Gastroesophageal sphincter (tissue), 4 donors: ENCODE data around the gene AKR1B15. TPM values are rescaled to one million over a fixed set of nuclear protein-coding genes. Genes with fewer than 3 reads are reported as not detected.
"Not testable (repeated sequence)": the region's sequence is repeated elsewhere in the genome, so short reads cannot be mapped to it uniquely, and the experiment has no call there.

Source experiments
- ATAC-seq: fragments of 150-250 bp; one replicate; pipeline ENCODE4 v1.9.1; 2016; ENCODE audit warnings: mild to moderate bottlenecking, moderate library complexity
- H3K27ac ChIP-seq, 4 donors: fragments of 200-600 bp; sonication (generic) in 3 of 4; 1 replicate in 3 of 4; 2 replicates in 1 of 4; pipeline ENCODE4 v1.5.1; 2016 to 2019
- H3K27me3 ChIP-seq: fragments of 200-600 bp; sonication (generic); one replicate; pipeline ENCODE4 v1.5.1; 2019
- H3K36me3 ChIP-seq, 2 donors: fragments of 200-600 bp; sonication (generic); one replicate each; pipeline ENCODE4 v1.5.1; 2019; ENCODE audit warnings: control low read depth in 1 of 2
- H3K4me1 ChIP-seq, 3 donors: fragments of 200-600 bp; sonication (generic); 1 replicate in 2 of 3; 2 replicates in 1 of 3; pipeline ENCODE4 v1.5.1; 2016 to 2019; ENCODE audit warnings: control low read depth in 2 of 3
- H3K4me3 ChIP-seq, 2 donors: fragments of 200-600 bp; sonication (generic); one replicate each; pipeline ENCODE4 v1.5.1; 2019; ENCODE audit warnings: mild to moderate bottlenecking in 1 of 2, moderate library complexity in 1 of 2
- H3K9me3 ChIP-seq, 3 donors: fragments of 200-600 bp; sonication (generic); one replicate each; pipeline ENCODE4 v1.5.1; 2017 to 2019; ENCODE audit warnings: control low read depth in 2 of 3
- CTCF ChIP-seq, 4 experiments: fragments of 200-600 bp in 2 of 4; fragments of 450-650 bp in 2 of 4; sonication (generic) in 1 of 4; IDR thresholded peaks; one replicate each; pipeline ENCODE4 v1.5.1; 2017 to 2019; ENCODE audit warnings: antibody characterized with exemption in 4 of 4, mild to moderate bottlenecking in 2 of 4, moderate library complexity in 2 of 4
- EP300 ChIP-seq: sonication (generic); formaldehyde crosslinking; IDR thresholded peaks from one replicate; pipeline ENCODE4 v1.6.1; 2017; ENCODE audit warnings: antibody characterized with exemption, mild to moderate bottlenecking
- POLR2A ChIP-seq, 2 donors: fragments of 450-650 bp; IDR thresholded peaks; one replicate each; pipeline ENCODE4 v1.6.1; 2017; ENCODE audit warnings: antibody characterized with exemption in 2 of 2, mild to moderate bottlenecking in 2 of 2, moderate library complexity in 1 of 2
- POLR2AphosphoS5 ChIP-seq: sonication (generic); formaldehyde crosslinking; IDR thresholded peaks from one replicate; pipeline ENCODE4 v1.6.1; 2017; ENCODE audit warnings: antibody characterized with exemption
- WGBS, 2 donors: methylation state at CpG; one replicate each; pipeline ENCODE4 v1.1.5; 2018; ENCODE audit warnings: low coverage in 1 of 2; 5-methylcytosine and 5-hydroxymethylcytosine counted together
- total RNA-seq, 4 donors: library from RNA; depleted of rRNA; stranded (reverse); fragments of >200 nt; gene quantifications; one replicate each; pipeline ENCODE4 v1.1.0, GENCODE V29; 2016

Gene AKR1B15
- total RNA-seq, 4 donors from 2014 or later: 0.35 TPM; not detected in 3

- H3K4me1 ChIP-seq: peaks cover 0 to 4% (median 0%) of the 10 kb centered on the region in 3 donors
- H3K27me3 ChIP-seq: peaks cover 4% of the 10 kb centered on the region
- no peaks in the 10 kb centered on the region for H3K36me3 ChIP-seq
- no peak for TF ChIP-seq POLR2A (IDR thresholded peaks at IDR 0.05)
- TF ChIP-seq CTCF (IDR thresholded peaks at IDR 0.05): no peak
- TF ChIP-seq POLR2AphosphoS5: no peak
- TF ChIP-seq EP300: no peak
- no peak overlapping the region for H3K4me3 ChIP-seq
- no peaks in the 10 kb centered on the region for H3K9me3 ChIP-seq
- 75 to 78% methylated on average over 1 of the region's 1 CpG for WGBS, 2 donors
- peak; percentile 31 for ATAC-seq
- H3K27ac ChIP-seq: no peak overlapping the region
These were observed 15.6 kb upstream of the AKR1B15 start for GRCh38 chr7:134533288-134533771.

- TF ChIP-seq CTCF (IDR thresholded peaks at IDR 0.05) (no peak), EP300 (no peak), POLR2AphosphoS5 (no peak), POLR2A (IDR thresholded peaks at IDR 0.05) (no peak)
- no peak overlapping the region for H3K27ac ChIP-seq
- H3K27me3 ChIP-seq: no peaks in the 10 kb centered on the region
- no peaks in the 10 kb centered on the region for H3K36me3 ChIP-seq
- no peaks in the 10 kb centered on the region for H3K9me3 ChIP-seq
- H3K4me3 ChIP-seq: no peak overlapping the region
- no peak for ATAC-seq
- 73 to 87% methylated on average over 2 to 3 of the region's 3 CpGs for WGBS, 2 donors
- peaks cover 0 to 4% (median 0%) of the 10 kb centered on the region in 3 donors for H3K4me1 ChIP-seq
These were observed 14.3 kb upstream of the AKR1B15 start for GRCh38 chr7:134534633-134535032.

- Histone ChIP-seq H3K36me3 (no peaks in the 10 kb centered on the region), H3K27me3 (peaks cover 4% of the 10 kb centered on the region), H3K9me3 (no peaks in the 10 kb centered on the region), H3K4me1 (peaks cover 0 to 4% (median 0%) of the 10 kb centered on the region in 3 donors), H3K27ac (no peak overlapping the region), H3K4me3 (no peak overlapping the region)
- ATAC-seq: no peak
- WGBS, 2 donors: 23 to 30% methylated on average over 1 to 2 of the region's 3 CpGs
- TF ChIP-seq POLR2A (IDR thresholded peaks at IDR 0.05) (no peak), CTCF (IDR thresholded peaks at IDR 0.05) (no peak)
These were observed 13.5 kb upstream of the AKR1B15 start for GRCh38 chr7:134535272-134535918.

- Histone ChIP-seq H3K27me3 (peaks cover 4% of the 10 kb centered on the region), H3K4me1 (peaks cover 0 to 4% (median 0%) of the 10 kb centered on the region in 3 donors), H3K9me3 (no peaks in the 10 kb centered on the region), H3K4me3 (no peak overlapping the region), H3K27ac (no peak overlapping the region), H3K36me3 (no peaks in the 10 kb centered on the region)
- TF ChIP-seq POLR2A (IDR thresholded peaks at IDR 0.05): no peak
- no peak for TF ChIP-seq EP300
- no peak for TF ChIP-seq POLR2AphosphoS5
- no peak for TF ChIP-seq CTCF (IDR thresholded peaks at IDR 0.05)
- 63 to 80% methylated on average over 2 to 3 of the region's 3 CpGs for WGBS, 2 donors
- no peak for ATAC-seq
These were observed 13.0 kb upstream of the AKR1B15 start for GRCh38 chr7:134535919-134536299.

GRCh38 chr7:134536558-134536957, 12.4 kb upstream of the AKR1B15 start:
- H3K27me3 ChIP-seq, H3K27ac ChIP-seq, H3K9me3 ChIP-seq, H3K4me3 ChIP-seq, ATAC-seq, H3K4me1 ChIP-seq, H3K36me3 ChIP-seq: not testable (repeated sequence)
- 83% methylated on average over 3 of the region's 3 CpGs; no CpG with 5 or more reads in 1 of the 2 donors for WGBS, 2 donors

- not testable (repeated sequence) for H3K36me3 ChIP-seq, H3K27ac ChIP-seq, H3K9me3 ChIP-seq, H3K4me1 ChIP-seq, H3K4me3 ChIP-seq, ATAC-seq, H3K27me3 ChIP-seq
- WGBS, 2 donors: 82 to 85% methylated on average over 3 to 5 of the region's 5 CpGs
These were observed 11.6 kb upstream of the AKR1B15 start for GRCh38 chr7:134537273-134537781.
